ENCODE measurements around the gene PER1. TPM values are rescaled to one million over a fixed set of nuclear protein-coding genes. Genes with fewer than 3 reads are reported as not detected.

PER1 gene
- total and polyA plus RNA-seq, 9 of the 15 experiments (the other 6 are each of a cell fraction or from before 2014, with no cell fraction given) = 0.13 to 26.0 (median 3.4) TPM

DNA sequence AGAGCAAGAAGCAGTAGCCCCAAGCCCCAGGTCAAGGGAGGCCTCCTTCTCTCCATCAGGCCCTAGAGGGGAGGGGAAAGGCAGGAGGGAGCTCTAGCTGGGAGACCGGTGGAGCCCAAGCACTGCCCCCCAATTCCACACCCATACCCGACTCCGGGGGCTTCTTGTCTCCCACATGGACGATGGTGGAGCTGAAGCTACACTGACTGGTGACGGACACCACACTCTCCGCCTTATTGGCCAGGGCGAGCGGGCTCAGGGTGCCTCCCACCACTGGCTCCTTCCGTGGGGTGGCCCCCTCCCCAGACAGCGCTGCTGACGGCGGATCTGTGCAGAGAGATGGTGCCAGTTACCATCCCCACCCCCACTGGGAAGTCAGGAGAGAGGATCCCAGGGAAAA, 6.4 kb downstream of the PER1 start:
- Histone ChIP-seq H3K4me2 (ENCODE audit: insufficient read depth, low read length) (no peak overlapping the region), H3K36me3 (ENCODE audit: control insufficient read depth, insufficient read depth, low read length) (peaks cover 75% of the 10 kb centered on the region; the same call in 2 of the 3 replicates), H4K20me1 (replicated peaks; ENCODE audit: control insufficient read depth, insufficient read depth, low read length) (0 out of 2 replicates have a peak, but pooled peaks cover 2% of the 10 kb centered on the region), H3K27ac (ENCODE audit: extremely low read depth, low read depth, low read length) (no peak overlapping the region), H3K4me3 (no peak overlapping the region), H3K9me3 (replicated peaks; ENCODE audit: control insufficient read depth, insufficient read depth, low read depth, low read length) (no peaks in the 10 kb centered on the region), H3K4me1 (replicated peaks in 1 of 2; ENCODE audit: control insufficient read depth in 2 of 2, insufficient read depth in 2 of 2, low read length in 2 of 2) (peaks cover 0 to 25% of the 10 kb centered on the region in 2 experiments; a peak in 3 of 5 replicates), H3K27me3 (ENCODE audit: control insufficient read depth in 2 of 2, insufficient read depth in 2 of 2, low read length in 2 of 2) (no peaks in the 10 kb centered on the region), H3K9ac (ENCODE audit: insufficient read depth in 1 of 2, low read depth in 2 of 2, low read length in 2 of 2) (no peak overlapping the region; a peak in 1 of 4 replicates), H3K9me1 (ENCODE audit: control insufficient read depth, insufficient read depth, low read length) (no peaks in the 10 kb centered on the region), H2AFZ (ENCODE audit: low read depth, low read length) (no peak overlapping the region), H3K79me2 (ENCODE audit: control insufficient read depth, insufficient read depth, low read length) (peaks cover 7% of the 10 kb centered on the region)
- intact Hi-C loops (cut with micrococcal nuclease) = no loop called here
- FAIRE-seq (no peak), ATAC-seq (no peak), DNase-seq (ENCODE audit: extremely low read depth in 1 of 4, low spot score in 3 of 4) (no peak)
- no peak for TF ChIP-seq LARP7 (IDR thresholded peaks at IDR 0.05)
- BruUV-seq (replicated peaks) = no TSS peak
- ChIA-PET CTCF (ENCODE audit: low intra/inter-chr PET ratio) (no interaction called here), POLR2A (interaction anchor here (1.0 kb wide), 1 partner anchor 13 kb away, joined by 5 read pairs; no protein-coding TSS in a partner anchor)
- in situ Hi-C loops (cut with MboI) = no loop called here
- 40% methylated on average over 1 of the region's 12 CpGs for WGBS (ENCODE audit: insufficient coverage, low coverage, missing lambda C conversion rate)

DNA sequence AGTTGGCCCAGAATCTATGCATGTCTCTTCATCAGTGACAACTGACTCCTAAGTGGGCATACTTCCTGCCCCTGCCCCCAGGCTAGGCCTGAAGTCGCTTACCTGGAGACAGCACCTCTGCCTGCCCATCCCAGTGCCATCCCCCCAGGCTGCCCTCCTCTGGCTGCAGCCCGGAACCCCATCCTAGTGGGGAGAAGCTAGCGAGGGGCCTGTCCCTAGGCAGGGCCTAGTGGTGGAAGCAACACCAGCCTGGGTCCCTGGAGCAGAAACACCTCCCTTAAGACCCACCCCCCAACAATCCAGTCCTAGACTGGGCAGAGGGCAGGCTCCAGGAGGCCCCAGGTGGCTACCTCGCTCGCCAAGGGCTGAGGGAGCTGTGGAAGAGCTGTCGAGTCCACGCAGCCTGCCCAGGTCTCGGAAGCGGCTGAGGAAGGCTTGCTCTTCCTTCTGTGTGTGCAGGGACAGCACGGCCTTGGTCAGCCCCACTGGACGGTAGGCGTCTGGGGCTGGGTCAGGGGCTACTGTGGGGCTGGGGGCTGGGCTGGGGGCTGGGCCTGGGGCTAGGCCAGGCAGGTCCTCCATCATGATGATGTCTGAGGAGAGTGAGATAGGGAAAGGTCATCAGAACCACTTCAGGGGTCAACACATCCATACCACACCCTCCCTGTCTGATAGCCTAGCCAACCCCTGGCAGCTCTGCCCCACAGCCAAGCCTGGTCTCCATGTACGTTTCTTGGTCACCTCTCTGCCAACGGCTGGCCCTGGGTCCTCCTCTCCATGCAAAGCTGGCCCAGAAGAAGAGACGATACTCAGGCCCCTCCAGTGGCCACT, 7.6 kb downstream of the PER1 start:
- Histone ChIP-seq H3K9ac (ENCODE audit: insufficient read depth in 1 of 2, low read depth in 2 of 2, low read length in 2 of 2) (no peak overlapping the region), H3K4me2 (ENCODE audit: insufficient read depth, low read length) (no peak overlapping the region), H3K9me3 (replicated peaks; ENCODE audit: control insufficient read depth, insufficient read depth, low read depth, low read length) (no peaks in the 10 kb centered on the region), H3K27me3 (ENCODE audit: control insufficient read depth in 2 of 2, insufficient read depth in 2 of 2, low read length in 2 of 2) (no peaks in the 10 kb centered on the region), H3K4me3 (no peak overlapping the region), H3K79me2 (ENCODE audit: control insufficient read depth, insufficient read depth, low read length) (no peaks in the 10 kb centered on the region), H3K27ac (ENCODE audit: extremely low read depth, low read depth, low read length) (no peak overlapping the region), H3K9me1 (ENCODE audit: control insufficient read depth, insufficient read depth, low read length) (no peaks in the 10 kb centered on the region), H2AFZ (ENCODE audit: low read depth, low read length) (no peak overlapping the region), H3K4me1 (replicated peaks in 1 of 2; ENCODE audit: control insufficient read depth in 2 of 2, insufficient read depth in 2 of 2, low read length in 2 of 2) (peaks cover 0 to 22% of the 10 kb centered on the region in 2 experiments; a peak in 3 of 5 replicates), H3K36me3 (ENCODE audit: control insufficient read depth, insufficient read depth, low read length) (peaks cover 76% of the 10 kb centered on the region; the same call in 2 of the 3 replicates), H4K20me1 (replicated peaks; ENCODE audit: control insufficient read depth, insufficient read depth, low read length) (no peaks in the 10 kb centered on the region)
- DNase-seq (ENCODE audit: extremely low read depth in 1 of 4, low spot score in 3 of 4) = no peak
- ChIA-PET CTCF (ENCODE audit: low intra/inter-chr PET ratio) (no interaction called here), POLR2A (interaction anchor here (0.5 to 1.4 kb wide), 5 partner anchors 14 to 338 kb away, joined by 3 to 5 read pairs (median 3); no protein-coding TSS in a partner anchor)
- no peak for ATAC-seq
- in situ Hi-C loops (cut with MboI) = no loop called here
- intact Hi-C loops (cut with micrococcal nuclease) = no loop called here
- no TSS peak for BruUV-seq (replicated peaks)
- FAIRE-seq = no peak
- 97% methylated on average over 9 of the region's 15 CpGs for WGBS (ENCODE audit: insufficient coverage, low coverage, missing lambda C conversion rate)
- no peak for TF ChIP-seq ZNF212 (CRISPR knock-in tag; IDR thresholded peaks at IDR 0.05)
- no peak for TF ChIP-seq ESRRA (IDR thresholded peaks at IDR 0.05; ENCODE audit: borderline replicate concordance, low read depth)
- TF ChIP-seq TAF7 (tag; IDR thresholded peaks at IDR 0.05) = no peak

Data from K562 (cell line).